Fibroblast of lung (primary cell): ENCODE measurements around the gene NUDCD2. TPM values are rescaled to one million over a fixed set of nuclear protein-coding genes. Genes with fewer than 3 reads are reported as not detected.

Experiments
- DNase-seq, 2 donors: peaks; one replicate each; pipeline versions ENCODE4 v3.0.0 to v3.0.0-alpha.2; 2010; ENCODE audit warnings: low read depth in 2 of 2
- H2AFZ ChIP-seq: 2 replicates; pipeline ENCODE4 v1.5.1; 2012; ENCODE audit warnings: low read length, control low read depth, inconsistent platforms
- H3K27ac ChIP-seq: 2 replicates; pipeline ENCODE4 v1.5.1; 2011; ENCODE audit warnings: low read length, control low read depth; ENCODE audit not compliant: insufficient read depth
- H3K27me3 ChIP-seq: 2 replicates; pipeline ENCODE4 v1.5.1; 2011; ENCODE audit warnings: mild to moderate bottlenecking, low read length; ENCODE audit not compliant: control insufficient read depth, insufficient read depth
- H3K36me3 ChIP-seq: 2 replicates; pipeline ENCODE4 v1.5.1; 2011; ENCODE audit warnings: low read length; ENCODE audit not compliant: control insufficient read depth, insufficient read depth
- H3K4me1 ChIP-seq: 2 replicates; pipeline ENCODE4 v1.5.1; 2011; ENCODE audit warnings: low read length; ENCODE audit not compliant: control insufficient read depth, insufficient read depth; ENCODE audit errors: extremely low read depth
- H3K4me2 ChIP-seq: 2 replicates; pipeline ENCODE4 v1.5.1; 2011; ENCODE audit warnings: low read length, control low read depth; ENCODE audit not compliant: insufficient read depth; ENCODE audit errors: extremely low read depth
- H3K4me3 ChIP-seq, 4 experiments: fragments of 200-600 bp in 1 of 4; sonication (generic) in 1 of 4; replicated peaks in 1 of 4; 2 replicates each; pipeline ENCODE4 v1.5.1; 2011 to 2016; ENCODE audit warnings: low read length in 4 of 4, low read depth in 3 of 4, mild to moderate bottlenecking in 3 of 4, control low read depth in 2 of 4, inconsistent platforms in 1 of 4, mixed read lengths in 1 of 4; ENCODE audit not compliant: insufficient read depth in 1 of 4; ENCODE audit errors: control extremely low read depth in 1 of 4
- H3K79me2 ChIP-seq: 2 replicates; pipeline ENCODE4 v1.5.1; 2012; ENCODE audit warnings: mild to moderate bottlenecking, low read length, inconsistent platforms; ENCODE audit not compliant: control insufficient read depth, insufficient read depth
- H3K9ac ChIP-seq: 2 replicates; pipeline ENCODE4 v1.5.1; 2011; ENCODE audit warnings: mild to moderate bottlenecking, low read length, control low read depth; ENCODE audit not compliant: insufficient read depth
- H3K9me3 ChIP-seq: 2 replicates; pipeline ENCODE4 v1.5.1; 2012; ENCODE audit warnings: low read depth, low read length; ENCODE audit not compliant: control insufficient read depth, insufficient read depth
- H4K20me1 ChIP-seq: 2 replicates; pipeline ENCODE4 v1.5.1; 2011; ENCODE audit warnings: low read length; ENCODE audit not compliant: control insufficient read depth, insufficient read depth; ENCODE audit errors: extremely low read depth
- CTCF ChIP-seq, 2 donors: IDR thresholded peaks in 1 of 2; conservative IDR thresholded peaks in 1 of 2; 1 replicate in 1 of 2; 2 replicates in 1 of 2; pipeline ENCODE4 v1.5.1; 2011 to 2012; ENCODE audit warnings: low read length in 2 of 2, control low read depth in 1 of 2, inconsistent platforms in 1 of 2, low read depth in 1 of 2, mild to moderate bottlenecking in 1 of 2
- EZH2 ChIP-seq: IDR thresholded peaks from 2 replicates; pipeline ENCODE4 v1.5.1; 2012; ENCODE audit warnings: low read length, control low read depth, mild to moderate bottlenecking; ENCODE audit errors: missing control alignments
- polyA plus RNA-seq, 2 donors: library from polyadenylated mRNA; depleted of rRNA in 1 of 2; stranded (reverse) in 1 of 2; unstranded in 1 of 2; fragments of >200 nt; gene quantifications; 2 replicates each; pipeline ENCODE4 v1.2.1, GENCODE V29; 2011 to 2012; ENCODE audit warnings: missing spikeins in 1 of 2
- total RNA-seq: library from RNA; depleted of rRNA; stranded (reverse); fragments of >200 nt; gene quantifications from 2 replicates; pipeline ENCODE4 v1.2.1, GENCODE V29; 2014

The NUDCD2 gene
- total and polyA plus RNA-seq, 2 donors (not counting 1 experiment from before 2014, with no cell fraction given): 5.9 to 7.4 TPM

- Histone ChIP-seq H2AFZ (no peak overlapping the region), H3K4me1 (no peaks in the 10 kb centered on the region)
Observed at GRCh38 chr5:163473635-163474243, 13.8 kb upstream of the NUDCD2 start.

DNA sequence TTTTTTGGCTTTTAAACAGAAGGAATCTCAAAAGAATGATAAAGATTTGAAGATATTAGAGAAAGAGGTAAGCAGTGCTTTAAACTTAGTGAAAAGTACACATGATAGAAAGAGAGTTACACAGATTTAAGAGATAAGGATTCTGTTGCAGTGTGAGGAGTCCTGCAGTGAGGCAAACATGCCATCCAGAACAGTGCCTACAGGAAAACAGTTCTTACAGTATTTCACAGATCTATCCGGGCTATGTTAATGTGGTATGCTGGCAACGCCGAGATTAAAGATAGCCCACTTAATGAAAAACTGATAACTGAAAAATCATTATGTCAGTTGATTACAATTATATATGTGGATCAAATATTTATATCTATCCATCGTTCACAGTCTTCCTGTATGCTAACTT lies 7.8 kb upstream of the NUDCD2 start:
- H3K36me3 ChIP-seq: no peaks in the 10 kb centered on the region
- H3K9ac ChIP-seq: no peak overlapping the region
- peak overlapping the region; percentile 33 for H2AFZ ChIP-seq
- H3K27me3 ChIP-seq: no peaks in the 10 kb centered on the region
- TF ChIP-seq EZH2 (no peak), CTCF (conservative IDR thresholded peaks at IDR 0.05 in 1 of 2, IDR thresholded peaks at IDR 0.05 in 1 of 2; ENCODE audit: low read depth in 1 of 2, low read length in 2 of 2) (no peak)
- no peaks in the 10 kb centered on the region for H4K20me1 ChIP-seq
- H3K4me2 ChIP-seq: no peak overlapping the region
- no peak for DNase-seq
- no peak overlapping the region for H3K27ac ChIP-seq
- no peaks in the 10 kb centered on the region for H3K9me3 ChIP-seq
- no peaks in the 10 kb centered on the region for H3K4me1 ChIP-seq
- peaks cover 15% of the 10 kb centered on the region for H3K79me2 ChIP-seq
- H3K4me3 ChIP-seq: no peak overlapping the region

More at GRCh38 chr5:163473635-163474243, 13.8 kb upstream of the NUDCD2 start:
- H3K9ac ChIP-seq: no peak overlapping the region
- H3K9me3 ChIP-seq: no peaks in the 10 kb centered on the region
- H3K36me3 ChIP-seq: no peaks in the 10 kb centered on the region
- no peak overlapping the region for H3K4me2 ChIP-seq
- H3K4me3 ChIP-seq: no peak overlapping the region
- H3K27ac ChIP-seq: no peak overlapping the region
- TF ChIP-seq CTCF (conservative IDR thresholded peaks at IDR 0.05 in 1 of 2, IDR thresholded peaks at IDR 0.05 in 1 of 2; ENCODE audit: low read depth in 1 of 2, low read length in 2 of 2) (peak in 1 of 2 donors; percentile 40), EZH2 (no peak)
- H3K27me3 ChIP-seq: no peaks in the 10 kb centered on the region
- no peaks in the 10 kb centered on the region for H4K20me1 ChIP-seq
- no peaks in the 10 kb centered on the region for H3K79me2 ChIP-seq
- peak; percentile 20 to 60 for DNase-seq

GRCh38 chr5:163463063-163463435 lies 3.1 kb upstream of the NUDCD2 start:
- Histone ChIP-seq H2AFZ (peak overlapping the region; percentile 3), H3K9me3 (no peaks in the 10 kb centered on the region), H3K36me3 (no peaks in the 10 kb centered on the region), H3K4me3 (no peak overlapping the region), H3K9ac (no peak overlapping the region), H3K27me3 (no peaks in the 10 kb centered on the region), H3K27ac (no peak overlapping the region), H3K4me1 (no peaks in the 10 kb centered on the region), H4K20me1 (no peaks in the 10 kb centered on the region), H3K4me2 (no peak overlapping the region), H3K79me2 (peaks cover 36% of the 10 kb centered on the region)
- no peak for TF ChIP-seq EZH2
- no peak for TF ChIP-seq CTCF (conservative IDR thresholded peaks at IDR 0.05 in 1 of 2, IDR thresholded peaks at IDR 0.05 in 1 of 2; ENCODE audit: low read depth in 1 of 2, low read length in 2 of 2)
- peak in 1 of 2 donors; percentile 19 for DNase-seq
